ENCODE measurements around the gene TNFAIP3. TPM values are rescaled to one million over a fixed set of nuclear protein-coding genes. Genes with fewer than 3 reads are reported as not detected.

Gene TNFAIP3
- total and polyA plus RNA-seq, 2 of the 8 experiments (the other 6 are each of a cell fraction or from before 2014, with no cell fraction given), result 1.6 to 2.0 TPM

- no peak for TF ChIP-seq CHD7 (IDR thresholded peaks at IDR 0.05; ENCODE audit: insufficient replicate concordance, low read length)
- no peak for TF ChIP-seq EZH2 (IDR thresholded peaks at IDR 0.05; ENCODE audit: low read depth, low read length, severe bottlenecking)
- TF ChIP-seq ATF3 (IDR thresholded peaks at IDR 0.05; ENCODE audit: insufficient read depth, low read depth, low read length), result no peak
- TF ChIP-seq SIN3A (conservative IDR thresholded peaks at IDR 0.05 in 1 of 2, IDR thresholded peaks at IDR 0.05 in 1 of 2; ENCODE audit: low read depth in 1 of 2, low read length in 2 of 2), result no peak
- TF ChIP-seq RNF2 (IDR thresholded peaks at IDR 0.05; ENCODE audit: borderline replicate concordance, low read depth, low read length, missing control alignments, poor library complexity, severe bottlenecking), result no peak
- TF ChIP-seq BACH1 (IDR thresholded peaks at IDR 0.05; ENCODE audit: low read length), result no peak
- TF ChIP-seq CHD2 (IDR thresholded peaks at IDR 0.05; ENCODE audit: low read length), result no peak
These were observed 8.0 kb downstream of the TNFAIP3 start (continued) for GRCh38 chr6:137875058-137875520.
